HG03196 (cell line): ENCODE measurements around the gene ACP7.

ENCODE experiments used
- ATAC-seq: cut with Tn5 transposase; IDR thresholded peaks from one replicate; pipeline ENCODE4 v1.9.1; 2021; ENCODE audit not compliant: unreplicated experiment

The ACP7 gene

DNA sequence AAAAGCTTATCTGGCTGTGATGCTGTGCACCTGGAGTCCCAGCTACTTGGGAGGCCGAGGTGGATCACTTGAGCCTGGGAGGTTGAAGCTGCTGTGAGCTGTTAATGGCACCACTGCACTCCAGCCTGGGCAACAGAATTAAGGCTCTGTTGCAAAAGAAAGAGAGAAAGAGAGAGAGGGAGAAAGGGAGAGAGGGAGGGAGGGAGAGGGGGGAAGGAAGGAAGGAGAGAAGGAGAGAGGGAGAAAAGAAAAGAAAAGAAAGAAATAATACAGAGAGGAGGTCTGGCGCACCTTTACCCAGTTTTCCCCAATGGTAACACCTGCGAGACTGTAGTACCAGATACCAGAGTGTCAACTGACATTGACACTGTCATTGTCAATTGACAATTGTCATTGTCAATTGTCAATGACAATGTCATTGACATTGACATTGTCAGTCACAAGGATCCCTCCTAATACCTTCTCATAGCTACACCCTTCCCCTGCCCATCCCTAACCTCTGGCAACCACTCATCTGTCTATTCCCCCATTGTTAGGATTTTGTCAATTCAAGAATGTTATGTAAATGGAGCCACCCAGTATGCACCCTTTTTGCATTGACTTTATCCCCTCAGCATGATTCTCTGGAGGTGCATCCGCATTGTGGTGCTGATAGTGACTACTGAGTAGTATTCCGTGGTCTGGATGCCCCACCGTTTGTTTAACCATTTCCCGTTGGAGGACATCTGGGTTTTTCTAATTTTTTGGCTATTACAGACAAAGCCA is 62.7 kb downstream of the ACP7 start:
- no peak for ATAC-seq

- no peak for ATAC-seq
These were observed 63.3 kb downstream of the ACP7 start for GRCh38 chr19:39147480-39147879.

DNA sequence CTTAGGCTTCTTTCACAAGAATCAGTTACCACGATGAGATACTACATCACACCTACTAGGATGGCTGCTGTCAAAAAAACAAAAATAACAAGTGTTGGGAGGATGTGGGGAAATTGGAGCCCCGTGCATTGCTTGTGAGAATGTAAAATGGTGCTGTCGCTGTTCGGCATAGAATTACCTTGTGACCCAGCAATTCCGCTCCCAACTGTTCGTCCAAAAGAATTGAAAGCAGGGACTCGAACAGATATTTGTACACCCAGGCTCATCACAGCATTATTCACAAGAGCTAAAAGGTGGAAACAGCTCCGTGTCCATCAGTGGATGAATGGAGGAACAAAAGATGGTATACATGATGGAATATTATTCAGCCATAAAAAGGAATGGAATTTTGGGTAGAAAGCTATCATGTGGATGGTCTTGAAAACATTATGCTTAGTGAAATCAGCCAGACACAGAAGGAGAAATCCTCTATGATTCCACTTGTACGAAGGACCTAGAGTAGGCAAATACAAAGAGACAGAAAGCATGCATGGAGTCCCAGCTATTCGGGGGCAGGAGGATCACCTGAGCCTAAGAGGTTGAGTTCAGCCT is 64.9 kb downstream of the ACP7 start:
- ATAC-seq = no peak

DNA sequence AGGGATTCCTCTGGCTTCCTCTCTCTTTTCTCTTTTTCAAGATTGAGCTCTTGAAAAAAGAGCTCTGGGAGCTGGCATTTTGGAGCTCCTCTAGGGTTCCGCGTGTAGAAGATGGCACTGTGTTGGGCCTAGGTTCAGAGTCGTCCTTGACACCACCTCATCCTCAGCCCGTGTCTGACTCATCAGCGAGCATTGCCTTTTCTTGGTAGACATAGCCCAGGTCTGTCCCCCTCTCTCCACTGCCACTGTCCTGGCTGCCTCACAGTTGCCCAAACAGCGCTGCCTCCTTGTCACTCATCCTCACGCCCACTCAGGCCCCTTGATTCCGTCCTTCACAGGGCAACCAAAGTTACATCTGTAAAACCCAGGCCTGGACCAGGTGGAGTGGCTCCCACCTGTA is 66.1 kb downstream of the ACP7 start:
- ATAC-seq = no peak

- no peak for ATAC-seq
These were observed 66.8 kb downstream of the ACP7 start for GRCh38 chr19:39150807-39151600.

DNA sequence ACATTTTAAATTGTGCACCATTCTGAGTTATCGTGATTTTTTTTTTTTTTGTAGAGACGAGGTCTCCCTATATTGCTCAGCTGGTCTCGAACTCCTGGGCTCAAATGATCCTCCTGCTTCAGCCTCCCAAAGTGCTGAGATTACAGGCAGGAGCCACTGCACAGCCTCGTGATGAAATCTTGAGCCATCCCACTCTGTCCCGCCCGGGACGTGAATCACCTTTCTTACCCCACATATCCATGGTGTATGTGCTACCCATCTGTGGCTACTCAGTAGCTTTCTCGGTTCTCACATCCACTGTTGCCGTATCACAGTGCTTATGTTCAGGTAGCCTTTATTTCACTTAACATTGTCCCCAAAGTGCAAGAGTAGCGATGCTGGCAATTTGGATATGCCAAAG is 67.9 kb downstream of the ACP7 start:
- ATAC-seq = no peak

GRCh38 chr19:39154100-39154628 is 70.0 kb downstream of the ACP7 start:
- no peak for ATAC-seq

DNA sequence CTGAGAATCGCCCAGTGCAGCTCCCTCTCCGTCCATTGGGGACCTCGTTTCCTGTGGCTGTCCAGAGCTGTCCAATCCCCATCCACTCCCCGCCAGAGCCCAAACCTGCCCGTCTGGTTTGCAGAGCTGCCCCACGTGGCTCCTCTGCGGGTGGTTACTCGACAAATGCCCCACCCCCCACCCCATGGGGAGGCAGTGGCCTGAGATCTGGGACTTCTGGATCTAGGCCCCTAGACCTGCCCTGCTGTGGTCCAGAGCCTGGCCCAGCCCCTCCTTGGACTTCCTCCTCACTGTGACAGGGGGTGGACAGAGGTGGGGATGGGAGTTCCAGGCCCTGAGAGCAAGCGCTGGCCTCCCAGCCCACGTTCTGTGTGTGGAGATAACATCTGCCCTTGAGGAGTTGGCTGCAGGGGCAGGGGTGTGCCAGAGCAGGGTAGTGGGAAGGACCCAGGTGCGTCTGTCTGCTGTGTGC is 70.5 kb downstream of the ACP7 start:
- no peak for ATAC-seq

GRCh38 chr19:39155114-39155700 is 71.0 kb downstream of the ACP7 start:
- no peak for ATAC-seq

DNA sequence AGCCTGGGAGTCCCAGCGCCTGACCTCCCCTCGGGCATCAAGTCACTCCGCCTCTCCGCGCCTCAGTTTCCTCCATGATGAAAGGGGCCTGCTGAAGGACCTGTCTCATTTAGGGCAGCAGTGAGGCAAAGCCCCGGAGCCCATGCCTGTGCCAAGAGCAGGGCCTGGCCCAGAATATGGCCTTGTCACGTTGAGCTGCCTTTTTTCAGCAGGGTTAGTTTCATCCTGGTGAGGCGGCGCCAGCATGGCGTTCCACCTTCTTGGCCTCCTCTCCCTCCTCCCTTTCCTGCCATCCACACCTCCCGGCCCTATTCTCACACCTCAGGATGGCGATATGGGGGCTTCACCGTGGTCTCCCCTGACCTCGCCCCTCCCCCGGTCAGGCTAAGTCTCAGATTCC is 71.6 kb downstream of the ACP7 start:
- ATAC-seq = no peak

DNA sequence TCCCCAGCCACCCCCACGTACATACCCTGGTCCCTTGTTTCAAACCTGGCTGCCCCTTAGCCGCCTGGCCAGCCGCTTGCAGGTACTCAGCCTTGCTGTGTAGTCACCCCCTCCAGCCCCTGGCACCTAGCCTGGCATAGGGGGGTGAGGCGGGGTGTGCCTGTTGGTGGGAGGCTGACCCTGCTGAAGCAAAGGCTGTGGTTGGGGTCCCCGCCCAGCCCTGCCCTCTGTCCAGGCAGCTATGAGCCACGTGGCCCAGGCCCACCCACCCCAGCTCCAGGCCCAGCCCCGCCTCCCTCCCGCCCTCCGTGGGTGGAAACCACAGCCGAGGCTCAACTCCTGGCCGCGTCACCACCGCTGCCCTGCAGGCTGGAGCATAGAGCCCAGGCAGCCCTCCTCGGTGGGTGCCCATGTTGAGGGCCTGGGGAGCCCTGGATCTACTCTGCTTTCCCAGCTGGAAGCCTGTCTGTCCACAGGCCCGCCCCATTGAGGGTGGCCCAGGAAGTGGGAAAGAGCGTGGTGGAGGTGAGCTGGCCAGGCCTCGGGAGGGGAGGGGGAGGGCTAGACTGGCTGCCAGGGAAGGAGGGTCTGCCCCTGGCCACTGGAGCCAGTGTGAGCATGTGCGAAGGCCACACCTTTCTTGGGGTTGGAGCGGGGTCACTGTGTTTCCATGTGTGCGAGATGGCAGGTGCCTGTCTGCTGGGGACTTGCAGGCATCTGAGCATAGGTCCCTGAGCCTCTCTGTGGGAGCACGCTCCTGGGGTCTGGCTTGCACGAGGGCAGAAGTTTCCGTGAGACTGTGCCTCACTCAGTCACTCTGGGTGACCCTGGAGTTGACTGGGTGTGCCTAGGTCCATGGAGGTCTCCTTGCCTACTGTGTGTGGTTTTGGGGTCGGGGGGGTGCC is 72.4 kb downstream of the ACP7 start:
- no peak for ATAC-seq

GRCh38 chr19:39157275-39157996 is 73.3 kb downstream of the ACP7 start:
- ATAC-seq = no peak

- no peak for ATAC-seq
These were observed 73.8 kb downstream of the ACP7 start for GRCh38 chr19:39157997-39158389.

DNA sequence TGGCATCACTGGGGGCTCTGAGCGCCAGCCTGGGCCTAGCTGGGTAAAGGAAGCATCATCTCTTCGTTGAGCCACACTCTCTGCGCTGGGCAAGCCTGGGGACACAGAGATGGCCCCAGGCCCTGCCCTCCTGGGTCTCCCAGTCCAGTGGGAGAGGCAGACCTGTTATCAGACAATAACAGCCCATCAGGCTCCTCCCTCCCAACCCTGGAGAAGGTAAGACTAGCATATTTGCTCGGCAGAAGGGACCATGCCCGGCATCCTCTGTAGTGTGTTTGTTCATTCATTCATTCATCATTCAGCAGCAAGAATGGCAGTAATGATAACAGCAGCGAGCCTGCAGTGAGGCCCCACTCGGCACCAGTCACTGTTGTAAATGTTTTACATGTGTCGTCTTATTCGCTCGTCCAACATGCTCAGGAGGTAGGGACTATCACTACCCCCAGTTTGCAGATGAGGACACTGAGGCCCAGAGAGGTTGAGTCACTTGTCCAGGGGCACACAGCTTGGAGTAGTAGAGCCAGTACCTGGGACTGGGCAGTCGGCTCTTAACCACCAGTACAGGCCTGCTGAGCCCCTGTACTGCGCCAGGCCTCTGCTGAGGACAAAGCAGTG is 74.6 kb downstream of the ACP7 start:
- no peak for ATAC-seq

DNA sequence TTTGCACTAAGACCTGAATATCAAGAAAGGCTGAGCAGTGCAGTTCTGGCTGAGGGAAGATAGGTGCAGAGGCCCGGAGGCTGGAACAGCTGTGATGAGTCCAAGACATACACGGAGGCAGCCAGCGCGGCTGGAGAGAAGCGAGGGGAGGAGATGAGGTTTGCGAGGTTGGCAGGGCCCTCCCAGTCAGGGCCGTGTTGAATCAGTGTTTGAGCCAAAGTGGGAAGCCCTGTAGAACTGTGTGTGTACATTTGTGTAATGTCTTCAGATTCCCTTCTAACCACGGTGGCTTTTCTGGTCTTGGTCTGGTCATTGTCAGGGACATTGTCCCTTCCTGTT is 76.3 kb downstream of the ACP7 start:
- no peak for ATAC-seq
